Renal pelvis (tissue), 4 donors: ENCODE results near the gene SRGN. TPM values are rescaled to one million over a fixed set of nuclear protein-coding genes. Genes with fewer than 3 reads are reported as not detected.

Experiments
- DNase-seq: peaks from one replicate; pipeline ENCODE4 v3.0.0-alpha.2; 2013
- polyA plus RNA-seq, 3 donors: library from polyadenylated mRNA; unstranded; fragments of 120-200 nt; gene quantifications; one replicate each; pipeline ENCODE4 v1.2.1, GENCODE V29; 2013; ENCODE audit not compliant: insufficient read length in 3 of 3

Gene SRGN
- polyA plus RNA-seq, 3 donors, result 10.2 to 16.7 (median 14.5) TPM

- no peak for DNase-seq
Measured at GRCh38 chr10:69056536-69057260, 31.2 kb upstream of the SRGN start.

DNA sequence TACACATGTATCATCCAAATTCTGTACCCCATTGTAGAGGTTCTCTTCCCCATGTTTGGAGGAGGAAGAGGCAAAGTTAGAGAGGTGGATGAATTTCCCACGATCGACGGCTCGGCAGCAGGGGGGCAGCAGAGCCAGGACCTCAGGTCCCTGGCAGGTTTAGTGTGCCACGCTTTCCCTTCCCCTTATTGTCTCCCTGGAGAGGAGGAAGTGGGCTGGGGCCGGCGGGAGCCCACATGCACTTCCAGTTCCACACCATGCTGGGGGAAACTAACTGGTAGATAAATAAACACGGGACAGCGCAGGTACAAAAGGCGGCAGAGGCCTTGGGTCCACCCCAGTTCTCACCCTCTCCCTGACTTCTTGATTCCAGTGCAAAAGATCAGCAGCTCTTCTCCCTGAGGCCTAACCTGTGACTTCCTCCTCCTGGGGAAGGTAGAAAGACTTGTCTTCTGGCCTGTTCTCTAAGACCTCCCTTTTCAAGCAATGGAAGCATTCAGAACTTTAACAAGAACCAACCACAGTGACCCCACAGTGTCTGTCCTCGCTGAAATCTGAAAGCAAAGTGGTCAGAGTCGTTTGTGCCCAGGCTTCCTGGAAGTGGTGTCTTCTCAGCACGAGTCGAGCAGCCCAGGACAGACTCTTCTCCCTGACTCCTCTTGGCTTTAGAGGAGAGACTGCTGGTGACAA, 30.5 kb upstream of the SRGN start:
- no peak for DNase-seq

DNA sequence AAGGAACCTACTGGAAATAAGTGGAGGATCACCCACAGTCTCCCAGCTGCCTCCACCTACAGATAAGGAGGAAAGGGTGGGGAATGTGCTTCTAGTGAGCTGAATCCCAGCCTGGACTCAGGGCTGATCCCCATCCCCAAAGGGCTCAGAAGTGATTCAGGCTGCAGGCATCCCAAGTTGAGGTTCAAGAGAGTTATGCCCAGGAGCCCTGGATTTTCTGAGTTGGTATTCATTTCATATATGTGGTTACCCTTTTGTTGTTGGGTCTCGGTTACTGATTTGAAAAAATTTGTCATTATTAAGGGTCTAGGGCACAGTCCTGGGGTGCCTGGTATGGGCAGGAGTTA, 30.0 kb upstream of the SRGN start:
- no peak for DNase-seq

- DNase-seq, result no peak
Measured at GRCh38 chr10:69060127-69060798, 27.6 kb upstream of the SRGN start.

- DNase-seq, result peak; percentile 57
Measured at GRCh38 chr10:69061305-69062161, 26.4 kb upstream of the SRGN start.

- DNase-seq, result no peak
Measured at GRCh38 chr10:69062901-69063300, 25.0 kb upstream of the SRGN start.

GRCh38 chr10:69064762-69065328, 23.1 kb upstream of the SRGN start:
- no peak for DNase-seq

- DNase-seq, result no peak
Measured at GRCh38 chr10:69065406-69066361, 22.2 kb upstream of the SRGN start.

DNA sequence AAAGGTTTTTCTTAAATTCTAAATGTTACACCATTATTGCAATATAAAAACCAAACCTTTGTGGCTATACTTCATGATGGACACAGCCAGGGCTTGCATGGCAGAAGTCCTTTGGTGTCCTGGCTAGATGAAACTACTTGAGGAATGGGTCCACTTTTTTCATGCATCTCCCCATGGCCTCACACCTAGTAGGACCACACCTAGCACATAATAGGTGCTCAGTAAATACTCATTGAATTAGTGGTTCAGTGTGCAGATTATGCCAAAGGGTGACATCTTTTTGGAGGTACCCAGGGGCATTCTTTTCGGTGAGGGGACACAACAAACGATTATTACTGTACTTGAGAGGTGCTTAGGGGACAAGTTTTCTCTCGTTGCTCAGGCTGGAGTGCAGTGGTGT, 20.7 kb upstream of the SRGN start:
- no peak for DNase-seq

- no peak for DNase-seq
Measured at GRCh38 chr10:69068549-69068948, 19.4 kb upstream of the SRGN start.

GRCh38 chr10:69069090-69070042, 18.5 kb upstream of the SRGN start:
- DNase-seq, result no peak

GRCh38 chr10:69070951-69071350, 17.0 kb upstream of the SRGN start:
- DNase-seq, result no peak

- no peak for DNase-seq
Measured at GRCh38 chr10:69071610-69072009, 16.3 kb upstream of the SRGN start.

DNA sequence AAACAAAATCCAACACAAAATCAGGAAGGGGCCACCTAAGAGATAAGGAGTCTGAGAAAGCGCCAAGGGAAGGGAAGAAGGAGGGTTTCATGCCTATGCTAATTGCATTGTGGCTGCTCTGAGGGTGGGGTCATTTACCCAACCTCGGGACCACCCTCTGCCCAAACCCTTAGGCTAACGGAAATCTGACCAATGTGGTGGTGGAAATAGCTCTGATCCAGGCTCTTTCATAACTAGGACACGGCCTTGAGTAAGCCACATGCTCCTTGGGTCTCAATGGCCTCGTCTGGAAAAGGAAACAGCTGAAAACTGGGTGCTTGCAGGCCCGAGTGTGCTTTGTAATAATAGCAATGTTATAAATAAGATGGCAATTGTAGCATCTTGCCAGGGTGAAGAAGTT, 14.9 kb upstream of the SRGN start:
- DNase-seq, result no peak

- DNase-seq, result no peak
Measured at GRCh38 chr10:69073736-69074364, 14.1 kb upstream of the SRGN start.

DNA sequence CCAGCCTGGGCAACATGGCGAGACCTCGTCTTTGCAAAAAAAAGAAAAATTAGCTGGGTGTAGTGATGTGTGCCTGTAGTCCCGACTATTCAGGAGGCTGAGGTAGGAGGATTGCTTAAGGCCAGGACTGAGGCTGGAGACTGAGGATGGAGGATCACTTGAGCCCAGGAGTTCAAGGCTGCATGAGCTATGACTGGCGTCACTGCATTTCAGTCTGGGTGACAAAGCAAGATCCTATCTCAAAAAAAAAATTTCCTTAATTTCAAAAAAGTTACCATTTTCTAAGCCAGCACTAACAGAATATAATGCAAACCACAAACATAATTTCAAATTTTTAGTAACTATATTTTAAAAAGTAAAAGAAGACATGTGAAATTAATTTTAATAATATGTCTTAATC, 13.4 kb upstream of the SRGN start:
- DNase-seq, result no peak

DNA sequence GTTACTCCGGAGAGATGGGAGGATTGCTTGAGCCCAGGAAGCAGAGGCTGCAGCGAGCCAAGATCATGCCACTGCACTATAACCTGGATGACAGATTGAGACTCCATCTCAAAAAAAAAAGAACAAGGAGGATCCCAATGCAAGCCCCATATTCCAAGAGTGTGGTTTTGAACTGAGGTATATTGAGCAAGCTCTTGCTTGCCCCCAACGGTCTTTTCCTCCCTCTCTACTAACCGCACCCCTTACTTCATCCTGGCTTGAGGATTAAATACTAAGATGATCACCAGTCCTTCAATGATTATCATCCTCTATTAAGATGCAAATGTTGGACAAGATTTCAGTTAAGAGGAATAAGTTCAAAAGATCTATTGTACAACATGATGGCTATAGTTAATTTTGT, 12.5 kb upstream of the SRGN start:
- DNase-seq, result no peak

DNA sequence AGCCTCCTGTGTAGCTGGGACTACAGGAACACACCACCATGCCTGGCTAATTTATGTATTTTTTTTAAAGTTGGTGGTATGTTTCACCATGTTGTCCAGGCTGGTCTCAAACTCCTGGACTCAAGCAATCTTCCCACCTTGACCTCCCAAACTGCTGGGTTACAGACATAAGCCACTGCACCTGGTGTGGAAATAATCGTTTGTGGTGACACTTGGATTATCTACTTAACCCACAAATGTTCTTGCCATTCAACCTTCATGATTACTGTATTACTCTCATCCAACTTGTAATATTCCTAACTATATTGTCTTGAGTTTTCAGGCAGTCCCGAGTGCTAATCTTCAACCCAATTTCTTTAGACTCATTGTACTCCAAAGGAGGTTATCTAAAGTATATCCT, 9.6 kb upstream of the SRGN start:
- no peak for DNase-seq

DNA sequence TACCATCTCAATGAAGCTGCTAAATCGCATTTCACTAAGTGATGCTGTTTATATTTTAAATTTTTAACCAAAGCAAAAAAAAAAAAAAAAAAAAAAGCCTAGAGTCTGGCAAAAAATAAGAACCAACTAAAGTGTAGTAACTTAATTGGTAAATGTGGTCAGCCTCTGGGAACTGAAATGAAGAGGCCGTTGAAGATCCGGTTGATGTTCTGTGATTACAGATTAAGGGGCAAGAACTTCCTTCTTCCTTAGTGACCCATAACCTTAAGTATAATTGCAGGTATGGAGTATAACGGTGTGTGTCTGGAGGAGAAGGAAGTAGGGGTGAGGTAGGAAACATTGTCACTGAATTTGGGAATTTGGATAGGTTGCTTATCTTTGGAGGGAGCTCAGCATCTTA, 7.7 kb upstream of the SRGN start:
- no peak for DNase-seq
